Measurements from ENCODE around the gene PTPRM.

Gene PTPRM

GRCh38 chr18:8106603-8107002 is 539.5 kb downstream of the PTPRM start:
- H3K27ac ChIP-seq = no peak overlapping the region
- TF ChIP-seq, protein P1, sequence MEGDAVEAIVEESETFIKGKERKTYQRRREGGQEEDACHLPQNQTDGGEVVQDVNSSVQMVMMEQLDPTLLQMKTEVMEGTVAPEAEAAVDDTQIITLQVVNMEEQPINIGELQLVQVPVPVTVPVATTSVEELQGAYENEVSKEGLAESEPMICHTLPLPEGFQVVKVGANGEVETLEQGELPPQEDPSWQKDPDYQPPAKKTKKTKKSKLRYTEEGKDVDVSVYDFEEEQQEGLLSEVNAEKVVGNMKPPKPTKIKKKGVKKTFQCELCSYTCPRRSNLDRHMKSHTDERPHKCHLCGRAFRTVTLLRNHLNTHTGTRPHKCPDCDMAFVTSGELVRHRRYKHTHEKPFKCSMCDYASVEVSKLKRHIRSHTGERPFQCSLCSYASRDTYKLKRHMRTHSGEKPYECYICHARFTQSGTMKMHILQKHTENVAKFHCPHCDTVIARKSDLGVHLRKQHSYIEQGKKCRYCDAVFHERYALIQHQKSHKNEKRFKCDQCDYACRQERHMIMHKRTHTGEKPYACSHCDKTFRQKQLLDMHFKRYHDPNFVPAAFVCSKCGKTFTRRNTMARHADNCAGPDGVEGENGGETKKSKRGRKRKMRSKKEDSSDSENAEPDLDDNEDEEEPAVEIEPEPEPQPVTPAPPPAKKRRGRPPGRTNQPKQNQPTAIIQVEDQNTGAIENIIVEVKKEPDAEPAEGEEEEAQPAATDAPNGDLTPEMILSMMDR (conservative IDR thresholded peaks at IDR 0.05) = no peak

- no peak overlapping the region for H3K27ac ChIP-seq
- TF ChIP-seq, protein P1 (conservative IDR thresholded peaks at IDR 0.05) = no peak
These were observed 540.3 kb downstream of the PTPRM start for GRCh38 chr18:8107426-8107825.

DNA sequence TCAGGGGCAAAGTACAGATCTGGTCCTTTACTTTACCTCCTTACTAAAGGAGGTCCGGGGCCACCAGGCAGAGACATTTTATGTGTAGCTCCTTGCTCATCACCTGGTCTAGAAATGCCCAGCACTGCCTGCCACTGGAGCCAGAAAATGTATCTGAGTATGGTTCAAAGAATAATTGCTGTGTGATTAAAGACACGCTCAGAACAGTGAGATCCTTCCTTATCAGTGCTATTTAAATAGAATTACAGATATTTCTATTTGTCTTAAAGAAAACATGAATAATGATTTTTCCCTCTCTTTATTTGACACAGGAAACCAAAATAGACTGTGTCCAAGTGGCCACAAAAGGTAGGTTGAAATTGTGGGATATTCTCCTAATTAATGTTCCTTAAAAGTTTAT is 547.4 kb downstream of the PTPRM start:
- no peak overlapping the region for H3K27ac ChIP-seq
- TF ChIP-seq, protein P1 (conservative IDR thresholded peaks at IDR 0.05) = no peak

GRCh38 chr18:8116341-8117005 is 549.4 kb downstream of the PTPRM start:
- H3K27ac ChIP-seq = no peak overlapping the region
- TF ChIP-seq, protein P1 (conservative IDR thresholded peaks at IDR 0.05) = no peak

GRCh38 chr18:8117006-8117371 is 549.9 kb downstream of the PTPRM start:
- no peak overlapping the region for H3K27ac ChIP-seq
- TF ChIP-seq, protein P1 (conservative IDR thresholded peaks at IDR 0.05) = no peak

GRCh38 chr18:8121101-8121500 is 554.0 kb downstream of the PTPRM start:
- TF ChIP-seq, protein P1 (conservative IDR thresholded peaks at IDR 0.05) = no peak
- H3K27ac ChIP-seq = no peak overlapping the region

DNA sequence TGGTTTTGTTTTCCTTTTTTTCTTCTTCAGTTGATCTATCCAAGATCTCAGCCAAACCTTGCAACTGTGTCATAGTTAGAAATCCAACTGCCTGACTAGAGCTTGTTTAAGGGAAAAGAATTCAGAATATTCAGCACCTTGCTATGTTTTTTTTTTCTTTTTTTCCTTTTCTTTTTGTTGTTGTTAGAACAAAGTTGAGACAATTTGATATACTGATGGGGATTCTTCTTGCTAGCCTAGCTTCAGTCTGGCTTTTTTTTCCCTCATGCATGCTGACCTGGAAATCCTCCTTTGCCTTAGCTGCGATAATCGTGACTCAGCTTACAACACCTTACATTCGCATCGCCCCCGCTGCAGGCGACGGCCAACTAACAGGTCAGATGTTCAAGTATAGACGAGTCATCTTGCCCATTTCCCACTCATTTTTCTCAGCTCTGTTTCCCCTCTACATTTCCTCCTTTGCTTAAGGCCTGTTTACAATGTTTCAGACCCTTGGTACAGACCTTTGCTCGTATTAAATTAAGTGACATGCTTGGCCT is 554.9 kb downstream of the PTPRM start:
- no peak overlapping the region for H3K27ac ChIP-seq
- TF ChIP-seq, protein P1 (conservative IDR thresholded peaks at IDR 0.05) = no peak
